Ovary (tissue), 9 donors: ENCODE measurements around the gene ERI3. TPM values are rescaled to one million over a fixed set of nuclear protein-coding genes. Genes with fewer than 3 reads are reported as not detected.

Source experiments
- DNase-seq, 5 donors: peaks; one replicate each; pipeline ENCODE4 v3.0.0-alpha.2; 2019 to 2020
- H3K27ac ChIP-seq, 2 donors: fragments of 200-600 bp; one replicate each; pipeline versions ENCODE4 v1.5.1 to v1.8.0; 2019 to 2022
- H3K27me3 ChIP-seq: fragments of 200-600 bp; one replicate; pipeline ENCODE4 v1.8.0; 2022
- H3K36me3 ChIP-seq: fragments of 200-600 bp; sonication (generic); one replicate; pipeline ENCODE4 v1.5.1; 2019
- H3K4me1 ChIP-seq: one replicate; pipeline ENCODE4 v1.8.1; 2013; ENCODE audit warnings: mild to moderate bottlenecking, moderate library complexity; ENCODE audit not compliant: insufficient read depth
- H3K4me3 ChIP-seq: fragments of 200-600 bp; sonication (generic); one replicate; pipeline ENCODE4 v1.5.1; 2017
- H3K9me3 ChIP-seq, 2 donors: fragments of 200-600 bp in 1 of 2; sonication (generic) in 1 of 2; one replicate each; pipeline versions ENCODE4 v1.5.1 to v1.8.1; 2013 to 2019; ENCODE audit warnings: mild to moderate bottlenecking in 1 of 2, moderate library complexity in 1 of 2
- CTCF ChIP-seq, 3 donors: fragments of 450-650 bp in 2 of 3; fragments of 200-600 bp in 1 of 3; IDR thresholded peaks; one replicate each; pipeline versions ENCODE4 v1.5.1 to v1.8.0; 2016 to 2022; ENCODE audit warnings: antibody characterized with exemption in 3 of 3, mild to moderate bottlenecking in 1 of 3
- EP300 ChIP-seq: sonication (generic); formaldehyde crosslinking; IDR thresholded peaks from one replicate; pipeline ENCODE4 v1.6.1; 2017; ENCODE audit warnings: antibody characterized with exemption
- POLR2A ChIP-seq: fragments of 450-650 bp; IDR thresholded peaks from one replicate; pipeline ENCODE4 v1.6.1; 2017; ENCODE audit warnings: antibody characterized with exemption, mild to moderate bottlenecking, moderate library complexity
- WGBS, 3 donors: extraction: QIAGEN DNeasy Blood & Tissue Kit in 1 of 3; methylation state at CpG; one replicate each; pipeline versions ENCODE4 v1.1.5 to v1.1.7; 2013 to 2017; 5-methylcytosine and 5-hydroxymethylcytosine counted together
- intact Hi-C, 4 donors: fragments of 100-400 bp; cut with DNase I; formaldehyde crosslinking; loops; one replicate each; pipeline versions ENCODE4 v1.11.0 to v1.15.1; 2022 to 2023
- polyA plus RNA-seq, 2 donors: library from polyadenylated mRNA; stranded (reverse); fragments of 200-250 nt in 1 of 2; fragments of 350-450 nt in 1 of 2; fragmentation: Illumina TruSeq in 1 of 2; extraction: RNeasy Lipid Tissue Mini Kit (QIAGEN cat#74804) in 1 of 2; gene quantifications; one replicate each; pipeline ENCODE4 v1.2.3, GENCODE V29; 2013 to 2014
- total RNA-seq, 7 donors: library from RNA; depleted of rRNA in 2 of 7; stranded (reverse); fragments of >200 nt in 2 of 7; fragmentation: NEBNext Ultra II Directional in 3 of 7; extraction: Animal tissue kit (Norgen Biotek cat#: 25700) in 3 of 7; gene quantifications; one replicate each; pipeline versions ENCODE4 v1.1.0 to v1.2.4, GENCODE V29; 2016 to 2023
- donor health status: DM: no; HTN: no; CAD: no; lungs with moderate emphysema.
- donor health status: DM: no; HTN: no; CAD: no.
- donor health status: Bipolar disorder and iron deficiency.
- donor health status: DM: yes; HTN: yes; CAD: no.
- donor health status: DM: no; HTN: no; CAD: no.
- donor health status: DM: yes; HTN: yes; CAD: no.

ERI3 gene
- total and polyA plus RNA-seq, 9 donors: 35.4 to 67.0 (median 48.9) TPM

- DNase-seq: no peak
- Histone ChIP-seq H3K27me3 (no peaks in the 10 kb centered on the region), H3K9me3 (no peaks in the 10 kb centered on the region), H3K36me3 (no peaks in the 10 kb centered on the region), H3K4me3 (no peak overlapping the region), H3K27ac (no peak overlapping the region), H3K4me1 (peaks cover 1% of the 10 kb centered on the region)
- 81 to 89% (median 87%) methylated on average over 9 of the region's 9 CpGs for WGBS, 3 donors
- TF ChIP-seq POLR2A (no peak), CTCF (IDR thresholded peaks at IDR 0.05) (no peak), EP300 (no peak)
- intact Hi-C loops: no loop called here
These were observed 114.0 kb downstream of the ERI3 start for GRCh38 chr1:44240802-44241671.

- H3K36me3 ChIP-seq: no peaks in the 10 kb centered on the region
- no peaks in the 10 kb centered on the region for H3K9me3 ChIP-seq
- whole genome bisulfite sequencing, 3 donors: 58 to 74% (median 59%) methylated on average over 3 of the region's 3 CpGs
- H3K27me3 ChIP-seq: no peaks in the 10 kb centered on the region
- TF ChIP-seq POLR2A: no peak
- TF ChIP-seq EP300: no peak
- TF ChIP-seq CTCF (IDR thresholded peaks at IDR 0.05): no peak
- H3K4me3 ChIP-seq: no peak overlapping the region
- DNase-seq: no peak
- intact Hi-C loops: no loop called here
- H3K4me1 ChIP-seq: peaks cover 1% of the 10 kb centered on the region
- peak overlapping the region in 1 of 2 donors; percentile 38 for H3K27ac ChIP-seq
These were observed 115.1 kb downstream of the ERI3 start for GRCh38 chr1:44239961-44240371.

GRCh38 chr1:44239331-44239960, 115.6 kb downstream of the ERI3 start:
- Histone ChIP-seq H3K36me3 (no peaks in the 10 kb centered on the region), H3K9me3 (no peaks in the 10 kb centered on the region), H3K27me3 (no peaks in the 10 kb centered on the region), H3K4me3 (no peak overlapping the region), H3K27ac (peak overlapping the region in 1 of 2 donors; percentile 38), H3K4me1 (peaks cover 1% of the 10 kb centered on the region)
- no peak for TF ChIP-seq CTCF (IDR thresholded peaks at IDR 0.05)
- TF ChIP-seq EP300: no peak
- no peak for TF ChIP-seq POLR2A
- 36 to 51% (median 44%) methylated on average over 8 of the region's 8 CpGs for WGBS, 3 donors
- peak in 3 of 5 donors; percentile 42 to 60 (median 52) for DNase-seq
- intact Hi-C loops: no loop called here

GRCh38 chr1:44238660-44239059, 116.4 kb downstream of the ERI3 start:
- no peaks in the 10 kb centered on the region for H3K36me3 ChIP-seq
- H3K27ac ChIP-seq: no peak overlapping the region
- 61 to 75% (median 68%) methylated on average over 4 of the region's 4 CpGs for WGBS, 3 donors
- no peaks in the 10 kb centered on the region for H3K27me3 ChIP-seq
- DNase-seq: no peak
- H3K9me3 ChIP-seq: no peaks in the 10 kb centered on the region
- no peak for TF ChIP-seq CTCF (IDR thresholded peaks at IDR 0.05)
- TF ChIP-seq EP300: no peak
- no peak for TF ChIP-seq POLR2A
- H3K4me1 ChIP-seq: peaks cover 1% of the 10 kb centered on the region
- no peak overlapping the region for H3K4me3 ChIP-seq
- intact Hi-C loops: no loop called here
